GM12878 (cell line): ENCODE measurements around the gene FABP1. TPM values are rescaled to one million over a fixed set of nuclear protein-coding genes. Genes with fewer than 3 reads are reported as not detected.

Source experiments
- ATAC-seq: fragments of 200-7000 bp; cut with Tn5 transposase; 3 replicates; pipeline ENCODE4 v1.9.1; 2020; ENCODE audit warnings: mild to moderate bottlenecking, moderate library complexity
- BruUV-seq: library from RNA; stranded (reverse); fragments of 400-500 nt; replicated peaks from 2 replicates; lab custom pipeline; 2021; lab: Mats Ljungman, UMichigan
- CTCF ChIA-PET: fragments of 300-600 bp; sonication (Branson Sonifier 250); formaldehyde crosslinking; extraction: SDS; loops from one replicate; lab custom pipeline; 2021; ENCODE audit warnings: inconsistent platforms; lab: Yijun Ruan, JAX
- POLR2A ChIA-PET: fragments of 350-600 bp; formaldehyde crosslinking; extraction: SDS; loops from one replicate; lab custom pipeline; 2021; ENCODE audit warnings: inconsistent platforms; lab: Charles Lee
- RAD21 ChIA-PET: fragments of 300-600 bp; sonication (Branson Sonifier 250); formaldehyde crosslinking; loops from one replicate; lab custom pipeline; 2023; ENCODE audit warnings: antibody characterized with exemption; ENCODE audit not compliant: unreplicated experiment; lab: Charles Lee
- SMC1A ChIA-PET: fragments of 300-600 bp; sonication (Branson Sonifier 250); formaldehyde crosslinking; loops from one replicate; lab custom pipeline; 2023; ENCODE audit not compliant: unreplicated experiment, uncharacterized antibody; lab: Charles Lee
- DNase-seq: peaks from one replicate; pipeline ENCODE4 v3.0.0-alpha.2; 2011; ENCODE audit warnings: low read depth, low spot score
- FAIRE-seq: peaks from 3 replicates; lab custom pipeline; 2011; peaks lifted over from hg19 to GRCh38; lab: Jason Lieb, UNC
- H2AFZ ChIP-seq: 2 replicates; pipeline ENCODE4 v1.6.0; 2011; ENCODE audit warnings: low read depth, low read length, control low read depth; ENCODE audit not compliant: control insufficient read depth
- H3K27ac ChIP-seq: 2 replicates; pipeline ENCODE4 v1.5.1; 2011; ENCODE audit warnings: control low read depth; ENCODE audit not compliant: control insufficient read depth, insufficient read depth
- H3K27me3 ChIP-seq, 2 experiments: replicated peaks in 1 of 2; 2 replicates each; pipeline versions ENCODE4 v1.6.0 to v1.6.1; 2011; ENCODE audit warnings: low read length in 1 of 2; ENCODE audit not compliant: control insufficient read depth in 2 of 2, insufficient read depth in 2 of 2
- H3K36me3 ChIP-seq, 2 experiments: 2 replicates each; pipeline ENCODE4 v1.5.1; 2011; ENCODE audit warnings: low read length in 1 of 2; ENCODE audit not compliant: control insufficient read depth in 2 of 2, insufficient read depth in 2 of 2
- H3K4me1 ChIP-seq: 2 replicates; pipeline ENCODE4 v1.6.1; 2011; ENCODE audit warnings: mild to moderate bottlenecking, low read length, moderate library complexity, mixed read lengths; ENCODE audit not compliant: control insufficient read depth, insufficient read depth
- H3K4me2 ChIP-seq: 2 replicates; pipeline ENCODE4 v1.6.0; 2011; ENCODE audit warnings: control low read depth; ENCODE audit not compliant: control insufficient read depth, insufficient read depth
- H3K4me3 ChIP-seq: fragments of 200-600 bp; sonication (generic); 2 replicates; pipeline ENCODE4 v1.5.1; 2016
- H3K79me2 ChIP-seq: 2 replicates; pipeline ENCODE4 v1.6.0; 2011; ENCODE audit warnings: low read length; ENCODE audit not compliant: control insufficient read depth, insufficient read depth
- H3K9ac ChIP-seq: 2 replicates; pipeline ENCODE4 v1.8.0; 2011; ENCODE audit warnings: low read length, control low read depth, mixed read lengths; ENCODE audit not compliant: control insufficient read depth, insufficient read depth
- H3K9me3 ChIP-seq: replicated peaks from 3 replicates; pipeline ENCODE4 v1.5.1; 2011; ENCODE audit warnings: mild to moderate bottlenecking, low read length; ENCODE audit not compliant: control insufficient read depth, insufficient read depth
- H4K20me1 ChIP-seq: 2 replicates; pipeline ENCODE4 v1.6.0; 2011; ENCODE audit not compliant: control insufficient read depth, insufficient read depth
- ATF7 ChIP-seq: fragments of 450-650 bp; IDR thresholded peaks from 2 replicates; pipeline ENCODE4 v1.6.1; 2016; ENCODE audit warnings: low read depth, mild to moderate bottlenecking
- BACH1 ChIP-seq: fragments of 450-650 bp; IDR thresholded peaks from 2 replicates; pipeline ENCODE4 v1.6.1; 2017; ENCODE audit warnings: mild to moderate bottlenecking, borderline replicate concordance
- CREM ChIP-seq: IDR thresholded peaks from 2 replicates; pipeline ENCODE4 v1.6.1; 2014; ENCODE audit warnings: antibody characterized with exemption, low read depth
- CTCF ChIP-seq, 3 experiments: IDR thresholded peaks in 2 of 3; conservative IDR thresholded peaks in 1 of 3; 2 replicates each; pipeline ENCODE4 v1.5.1; 2011; ENCODE audit warnings: low read depth in 3 of 3, low read length in 3 of 3, mild to moderate bottlenecking in 3 of 3, control low read depth in 2 of 3, moderate library complexity in 2 of 3, inconsistent platforms in 1 of 3, mixed read lengths in 1 of 3; ENCODE audit not compliant: control insufficient read depth in 2 of 3, insufficient read depth in 1 of 3; ENCODE audit errors: extremely low read depth in 1 of 3
- ESRRA ChIP-seq: IDR thresholded peaks from 2 replicates; pipeline ENCODE4 v1.6.1; 2012; ENCODE audit warnings: mild to moderate bottlenecking, low read length, improper control_type of control experiment
- EZH2 ChIP-seq: IDR thresholded peaks from 2 replicates; pipeline ENCODE4 v1.6.1; 2012; ENCODE audit warnings: low read depth, mild to moderate bottlenecking, control low read depth, inconsistent platforms, low read length, borderline replicate concordance; ENCODE audit not compliant: control insufficient read depth
- FOS ChIP-seq: IDR thresholded peaks from 3 replicates; pipeline ENCODE4 v1.6.1; 2011; ENCODE audit warnings: borderline replicate concordance; ENCODE audit not compliant: insufficient read length; ENCODE audit errors: extremely low read depth
- GATAD2B ChIP-seq: fragments of 450-650 bp; conservative IDR thresholded peaks from 2 replicates; pipeline ENCODE4 v1.6.1; 2017; ENCODE audit warnings: low read depth, mild to moderate bottlenecking, moderate library complexity
- IRF4 ChIP-seq: IDR thresholded peaks from 2 replicates; pipeline ENCODE4 v1.6.1; 2011; ENCODE audit warnings: low read depth, low read length
- JUNB ChIP-seq: IDR thresholded peaks from 2 replicates; pipeline ENCODE4 v1.6.1; 2016; ENCODE audit warnings: antibody characterized with exemption, mild to moderate bottlenecking
- KDM1A ChIP-seq: fragments of 200-600 bp; sonication (generic); IDR thresholded peaks from 2 replicates; pipeline ENCODE4 v1.6.1; 2016; ENCODE audit warnings: borderline replicate concordance
- KLF5 ChIP-seq: fragments of 450-650 bp; IDR thresholded peaks from 2 replicates; pipeline ENCODE4 v1.6.1; 2014; ENCODE audit warnings: mild to moderate bottlenecking; ENCODE audit not compliant: partially characterized antibody
- MEF2B ChIP-seq: fragments of 450-650 bp; IDR thresholded peaks from 2 replicates; pipeline ENCODE4 v1.6.1; 2018; ENCODE audit warnings: mild to moderate bottlenecking, moderate library complexity; ENCODE audit not compliant: partially characterized antibody, poor library complexity, severe bottlenecking
- MXI1 ChIP-seq: fragments of 150-350 bp; IDR thresholded peaks from 2 replicates; pipeline ENCODE4 v1.6.1; 2011; ENCODE audit warnings: low read depth, mild to moderate bottlenecking, inconsistent platforms, low read length, improper control_type of control experiment
- POLR2AphosphoS5 ChIP-seq: IDR thresholded peaks from 2 replicates; pipeline ENCODE4 v1.6.1; 2011; ENCODE audit warnings: mild to moderate bottlenecking, low read length, inconsistent platforms
- RAD51 ChIP-seq: fragments of 450-650 bp; IDR thresholded peaks from 2 replicates; pipeline ENCODE4 v1.6.1; 2016; ENCODE audit warnings: moderate library complexity, mild to moderate bottlenecking, inconsistent platforms
- RB1 ChIP-seq: fragments of 450-650 bp; formaldehyde crosslinking; IDR thresholded peaks from 2 replicates; pipeline ENCODE4 v1.6.1; 2017; ENCODE audit warnings: mild to moderate bottlenecking, borderline replicate concordance
- RBBP5 ChIP-seq: fragments of 200-600 bp; sonication (generic); conservative IDR thresholded peaks from 2 replicates; pipeline ENCODE4 v1.6.1; 2016
- RCOR1 ChIP-seq: conservative IDR thresholded peaks from 2 replicates; pipeline ENCODE4 v1.6.1; 2012; ENCODE audit warnings: low read depth, low read length, improper control_type of control experiment
- RFX5 ChIP-seq: IDR thresholded peaks from 2 replicates; pipeline ENCODE4 v1.6.1; 2011; ENCODE audit warnings: low read depth, low read length, improper control_type of control experiment
- SREBF1 ChIP-seq: IDR thresholded peaks from 2 replicates; pipeline ENCODE4 v1.6.1; 2012; ENCODE audit warnings: mild to moderate bottlenecking, low read length
- TARDBP ChIP-seq: IDR thresholded peaks from 2 replicates; pipeline ENCODE4 v1.6.1; 2016; ENCODE audit warnings: borderline replicate concordance
- TCF12 ChIP-seq: IDR thresholded peaks from 2 replicates; pipeline ENCODE4 v1.6.1; 2011; ENCODE audit warnings: low read depth, mild to moderate bottlenecking, low read length
- WRNIP1 ChIP-seq: IDR thresholded peaks from 2 replicates; pipeline ENCODE4 v1.6.1; 2011; ENCODE audit warnings: low read depth, low read length, improper control_type of control experiment, borderline replicate concordance
- ZNF217 ChIP-seq: fragments of 450-650 bp; IDR thresholded peaks from 2 replicates; pipeline ENCODE4 v1.6.1; 2017; ENCODE audit warnings: antibody characterized with exemption, mild to moderate bottlenecking
- ZNF622 ChIP-seq: fragments of 450-650 bp; IDR thresholded peaks from 2 replicates; pipeline ENCODE4 v1.6.1; 2017; ENCODE audit warnings: mild to moderate bottlenecking, inconsistent platforms
- WGBS: methylation state at CpG from one replicate; pipeline ENCODE4 v1.1.6; 2016; ENCODE audit warnings: low lambda C conversion rate; ENCODE audit not compliant: insufficient replicate concordance, insufficient coverage; ENCODE audit errors: missing lambda C conversion rate; 5-methylcytosine and 5-hydroxymethylcytosine counted together
- in situ Hi-C: fragments of 300-500 bp; cut with MboI; formaldehyde crosslinking; loops from 9 replicates; pipeline ENCODE4 v1.14.3; 2018; ENCODE audit warnings: mixed read lengths
- intact Hi-C: fragments of 100-400 bp; cut with micrococcal nuclease; formaldehyde crosslinking; loops from one replicate; pipeline ENCODE4 v1.14.2; 2022; ENCODE audit not compliant: unreplicated experiment
- polyA plus RNA-seq, 11 experiments: library from polyadenylated mRNA; depleted of rRNA in 4 of 11; unstranded in 6 of 11; stranded (reverse) in 5 of 11; fragments of >200 nt; fragmentation: Nextera tagmentation in 4 of 11; fragmentation: Illumina TruSeq in 1 of 11; extraction: Ambion mirVana in 4 of 11; extraction: Trizol in 1 of 11; gene quantifications; 1 replicate in 1 of 11; 2 replicates in 10 of 11; pipeline versions ENCODE4 v1.2.1 to v1.2.3, GENCODE V29; 2011 to 2016; ENCODE audit warnings: inconsistent platforms in 2 of 11, missing spikeins in 2 of 11, low read depth in 1 of 11
- total RNA-seq, 4 experiments: library from RNA; depleted of rRNA in 3 of 4; stranded (reverse); fragments of >200 nt in 3 of 4; fragmentation: Illumina TruSeq in 1 of 4; extraction: Trizol in 1 of 4; gene quantifications; 2 replicates each; pipeline versions ENCODE4 v1.2.1 to v1.2.3, GENCODE V29; 2013 to 2021

FABP1 gene
- total and polyA plus RNA-seq, 10 of the 15 experiments (the other 5 are each of a cell fraction or from before 2014, with no cell fraction given) = not detected

DNA sequence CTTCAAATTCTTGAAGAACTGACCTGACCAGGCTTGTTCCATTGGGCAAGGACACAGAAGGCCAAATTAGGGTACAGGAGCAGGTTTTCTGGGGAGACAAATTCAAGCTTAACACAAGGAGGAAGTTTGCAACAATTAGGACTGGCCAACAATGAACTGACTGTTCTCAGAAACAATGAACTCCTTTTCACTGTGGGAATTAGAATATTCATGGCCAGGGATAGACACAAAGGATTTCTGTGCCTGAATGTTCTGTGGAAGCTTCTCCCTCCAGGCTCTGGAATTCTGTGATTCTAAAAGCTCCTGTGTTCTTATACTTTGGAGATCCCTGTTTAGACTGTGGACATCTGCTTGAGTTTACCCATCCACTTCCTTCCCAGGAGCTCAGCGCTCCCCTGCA lies 45.1 kb downstream of the FABP1 start (continued):
- TF ChIP-seq EZH2 = no peak
- no peak for TF ChIP-seq CTCF (IDR thresholded peaks at IDR 0.05 in 2 of 3, conservative IDR thresholded peaks at IDR 0.05 in 1 of 3; ENCODE audit: control insufficient read depth in 2 of 3, extremely low read depth in 1 of 3, insufficient read depth in 1 of 3, low read depth in 3 of 3, low read length in 3 of 3)
- TF ChIP-seq TARDBP = no peak
- TF ChIP-seq RB1 = no peak
- TF ChIP-seq BACH1 = no peak
- no peak for TF ChIP-seq MXI1

DNA sequence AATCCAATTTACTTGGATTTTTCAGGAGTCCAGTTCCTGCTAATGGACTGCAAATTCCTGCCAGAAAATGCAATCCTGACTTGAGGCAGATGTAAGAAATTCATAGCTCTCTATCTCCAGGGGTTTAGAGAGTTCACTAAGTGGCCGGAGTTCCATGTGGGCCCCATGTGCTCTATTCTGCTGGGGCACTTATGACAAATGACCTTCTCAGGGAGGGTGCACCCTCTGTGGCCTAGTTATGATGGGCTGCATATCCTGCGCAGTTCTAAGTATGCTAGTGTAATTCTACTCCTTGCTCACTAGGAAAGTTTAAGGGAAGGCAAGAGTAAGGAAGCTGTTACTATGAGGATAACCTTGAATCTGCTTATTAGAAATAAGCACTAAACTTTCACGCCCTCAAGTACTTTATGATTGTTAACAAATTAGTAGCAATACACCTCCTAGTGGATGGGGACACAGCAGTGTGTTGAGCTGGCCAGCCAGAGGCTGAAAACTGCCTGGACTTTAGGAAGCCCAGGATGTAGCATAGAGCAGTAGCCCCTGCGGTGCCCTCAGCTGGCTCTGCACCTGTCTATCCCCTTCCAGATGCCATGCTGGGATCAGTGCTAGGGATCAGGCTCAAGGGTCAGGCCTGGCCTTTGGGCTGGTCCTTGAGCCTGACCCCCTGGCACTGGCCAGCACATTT lies 45.8 kb downstream of the FABP1 start:
- no peaks in the 10 kb centered on the region for H3K4me1 ChIP-seq
- no peak for TF ChIP-seq GATAD2B
- no peak for TF ChIP-seq ESRRA
- no peak for TF ChIP-seq SREBF1
- no peak for TF ChIP-seq TCF12
- TF ChIP-seq KLF5 = no peak
- no peak for TF ChIP-seq POLR2AphosphoS5
- no peak for TF ChIP-seq CREM
- no peak for TF ChIP-seq RCOR1
- no peak for TF ChIP-seq IRF4
- no peak for TF ChIP-seq ATF7
- no peak for TF ChIP-seq RBBP5
- no peak for TF ChIP-seq MEF2B
- TF ChIP-seq WRNIP1 = no peak
- TF ChIP-seq FOS = no peak
- no peak for TF ChIP-seq RFX5
- TF ChIP-seq JUNB = no peak
- no peak for TF ChIP-seq KDM1A
- no peak for TF ChIP-seq ZNF217
- no peak for TF ChIP-seq RAD51
- TF ChIP-seq ZNF622 = no peak
- H3K27me3 ChIP-seq = peaks cover 0 to 2% of the 10 kb centered on the region in 2 experiments; a peak in 1 of 4 replicates
- 27% methylated on average over 4 of the region's 4 CpGs for WGBS
- CTCF ChIA-PET = no interaction called here
- FAIRE-seq (no peak), ATAC-seq (no peak), DNase-seq (no peak)
- BruUV-seq = no TSS peak
- no peaks in the 10 kb centered on the region for H4K20me1 ChIP-seq
- in situ Hi-C loops (no loop called here), intact Hi-C loops (loop anchor here (5.0 kb wide), 1 partner anchor 65 kb away; no protein-coding TSS in a partner anchor)
- H3K9me3 ChIP-seq = no peaks in the 10 kb centered on the region
- H3K79me2 ChIP-seq = no peaks in the 10 kb centered on the region
- SMC1A ChIA-PET = no interaction called here
- no peak overlapping the region for H3K4me2 ChIP-seq
- RAD21 ChIA-PET = no interaction called here
- H3K9ac ChIP-seq = no peak overlapping the region
- H3K36me3 ChIP-seq = no peaks in the 10 kb centered on the region
- no peak overlapping the region for H3K4me3 ChIP-seq
- POLR2A ChIA-PET = no interaction called here
- no peak overlapping the region for H3K27ac ChIP-seq
- no peak overlapping the region for H2AFZ ChIP-seq
